Measurements from ENCODE around the gene ZNF160. TPM values are rescaled to one million over a fixed set of nuclear protein-coding genes. Genes with fewer than 3 reads are reported as not detected.

Gene ZNF160
- total and polyA plus RNA-seq, 8 donors = 6.4 to 21.4 (median 14.3) TPM

DNA sequence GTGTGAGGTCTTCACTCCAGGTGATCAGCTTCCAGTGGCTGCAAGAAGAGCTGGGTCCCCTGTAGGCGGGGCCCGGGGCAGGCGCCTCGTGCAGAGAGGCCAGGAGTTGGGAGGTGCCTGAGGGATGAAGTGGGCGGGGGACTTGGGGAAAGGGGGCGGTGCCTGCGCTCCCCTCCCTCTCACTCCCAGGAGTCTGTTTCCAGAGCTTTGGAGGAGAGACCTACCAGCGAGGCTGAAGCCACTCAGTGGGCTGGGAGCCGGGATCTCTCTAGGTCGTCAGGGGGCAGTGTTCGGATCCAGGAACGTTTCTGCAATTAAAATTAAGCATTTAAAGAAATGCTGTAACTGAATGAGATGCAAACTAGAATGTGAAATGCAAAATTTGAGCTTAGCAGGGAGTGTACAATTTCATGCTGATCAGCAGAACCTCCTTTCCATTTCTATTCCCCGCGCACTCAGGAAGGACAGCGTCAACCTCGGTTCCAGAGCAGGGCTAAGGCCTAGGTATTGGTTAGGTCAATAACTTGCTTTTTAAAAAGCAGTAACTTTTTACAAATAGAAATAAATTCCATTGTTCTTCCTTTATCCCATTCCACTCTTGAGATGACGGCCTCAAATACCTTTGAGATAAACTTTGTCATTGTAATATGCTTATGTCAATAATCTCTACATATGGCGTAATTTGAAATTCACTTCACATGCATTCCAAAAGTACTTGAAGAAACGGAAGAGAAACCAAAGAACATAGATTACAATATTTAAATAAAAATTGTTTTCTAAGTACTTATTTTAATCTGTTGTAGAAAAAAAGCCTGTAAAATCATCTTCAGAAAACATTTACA lies 11.6 kb downstream of the ZNF160 start:
- Histone ChIP-seq H3K4me1 (no peaks in the 10 kb centered on the region), H3K4me3 (no peak overlapping the region), H3K27ac (no peak overlapping the region), H3K9me3 (no peaks in the 10 kb centered on the region), H3K36me3 (peaks cover 0 to 19% (median 6%) of the 10 kb centered on the region in 3 donors), H3K27me3 (no peaks in the 10 kb centered on the region)
- no peak for FAIRE-seq
- no peak for DNase-seq
- no peak for ATAC-seq
- intact Hi-C loops (cut with DNase I) = no loop called here
- TF ChIP-seq, protein P1, sequence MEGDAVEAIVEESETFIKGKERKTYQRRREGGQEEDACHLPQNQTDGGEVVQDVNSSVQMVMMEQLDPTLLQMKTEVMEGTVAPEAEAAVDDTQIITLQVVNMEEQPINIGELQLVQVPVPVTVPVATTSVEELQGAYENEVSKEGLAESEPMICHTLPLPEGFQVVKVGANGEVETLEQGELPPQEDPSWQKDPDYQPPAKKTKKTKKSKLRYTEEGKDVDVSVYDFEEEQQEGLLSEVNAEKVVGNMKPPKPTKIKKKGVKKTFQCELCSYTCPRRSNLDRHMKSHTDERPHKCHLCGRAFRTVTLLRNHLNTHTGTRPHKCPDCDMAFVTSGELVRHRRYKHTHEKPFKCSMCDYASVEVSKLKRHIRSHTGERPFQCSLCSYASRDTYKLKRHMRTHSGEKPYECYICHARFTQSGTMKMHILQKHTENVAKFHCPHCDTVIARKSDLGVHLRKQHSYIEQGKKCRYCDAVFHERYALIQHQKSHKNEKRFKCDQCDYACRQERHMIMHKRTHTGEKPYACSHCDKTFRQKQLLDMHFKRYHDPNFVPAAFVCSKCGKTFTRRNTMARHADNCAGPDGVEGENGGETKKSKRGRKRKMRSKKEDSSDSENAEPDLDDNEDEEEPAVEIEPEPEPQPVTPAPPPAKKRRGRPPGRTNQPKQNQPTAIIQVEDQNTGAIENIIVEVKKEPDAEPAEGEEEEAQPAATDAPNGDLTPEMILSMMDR (IDR thresholded peaks at IDR 0.05) = no peak
- 93 to 95% methylated on average over 19 of the region's 19 CpGs for WGBS, 2 donors

DNA sequence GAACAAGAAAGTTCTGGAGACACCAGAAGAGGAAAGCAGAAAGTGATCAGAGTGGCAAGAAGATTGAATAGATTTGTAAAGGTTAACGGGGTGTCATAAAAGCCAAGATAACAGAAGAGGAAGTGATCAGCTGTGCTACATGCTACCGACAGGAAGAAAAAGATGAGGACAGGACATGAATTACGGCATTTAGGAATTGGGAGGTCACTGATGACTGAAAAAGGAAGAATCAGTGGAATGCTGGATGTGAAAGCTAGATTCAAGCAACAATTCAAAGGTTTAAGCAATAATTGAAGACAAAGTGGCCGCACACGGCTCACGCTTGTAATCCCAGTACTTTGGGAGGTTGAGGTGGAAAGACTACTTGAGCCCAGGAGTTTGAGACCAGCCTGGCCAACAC lies 15.1 kb downstream of the ZNF160 start:
- FAIRE-seq (no peak), ATAC-seq (no peak), DNase-seq (no peak)
- TF ChIP-seq, protein P1 (IDR thresholded peaks at IDR 0.05) = no peak
- Histone ChIP-seq H3K4me1 (no peaks in the 10 kb centered on the region), H3K9me3 (no peaks in the 10 kb centered on the region), H3K36me3 (peaks cover 0 to 32% (median 6%) of the 10 kb centered on the region in 3 donors), H3K27me3 (no peaks in the 10 kb centered on the region), H3K4me3 (no peak overlapping the region), H3K27ac (no peak overlapping the region)
- intact Hi-C loops (cut with DNase I) = no loop called here
- WGBS, 2 donors = 87 to 92% methylated on average over 6 of the region's 6 CpGs

- WGBS, 2 donors = 66 to 67% methylated on average over 5 of the region's 5 CpGs
- FAIRE-seq = no peak
- H3K4me3 ChIP-seq = no peak overlapping the region
- H3K9me3 ChIP-seq = no peaks in the 10 kb centered on the region
- H3K4me1 ChIP-seq = no peaks in the 10 kb centered on the region
- no peak for DNase-seq
- intact Hi-C loops (cut with DNase I) = no loop called here
- no peak for ATAC-seq
- H3K27me3 ChIP-seq = no peaks in the 10 kb centered on the region
- H3K27ac ChIP-seq = no peak overlapping the region
- H3K36me3 ChIP-seq = peaks cover 0 to 32% (median 6%) of the 10 kb centered on the region in 3 donors
- TF ChIP-seq, protein P1 (IDR thresholded peaks at IDR 0.05) = no peak
Measured at GRCh38 chr19:53086949-53087348, 16.3 kb downstream of the ZNF160 start.

DNA sequence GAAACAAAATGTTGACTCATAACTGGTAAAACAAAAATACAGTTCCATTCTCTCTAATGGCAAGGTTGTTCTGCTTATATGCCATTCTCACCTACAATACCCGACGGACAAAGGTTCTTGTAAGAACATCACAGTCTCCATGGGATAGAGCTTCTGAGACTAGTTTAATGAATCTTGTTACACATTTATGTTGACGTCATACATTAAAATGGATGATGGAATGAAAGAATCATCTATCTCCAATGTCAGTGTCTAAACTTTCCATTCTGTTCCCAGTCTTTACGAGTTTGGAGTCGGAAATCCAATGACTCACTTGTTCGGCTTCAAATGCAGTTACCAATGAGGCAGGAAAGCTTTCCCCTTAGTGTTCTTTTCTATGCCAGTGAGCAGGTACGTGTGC lies 17.7 kb downstream of the ZNF160 start:
- no peak overlapping the region for H3K4me3 ChIP-seq
- no peaks in the 10 kb centered on the region for H3K4me1 ChIP-seq
- no peaks in the 10 kb centered on the region for H3K27me3 ChIP-seq
- no peak for FAIRE-seq
- intact Hi-C loops (cut with DNase I) = no loop called here
- WGBS, 2 donors = 93 to 96% methylated on average over 7 of the region's 7 CpGs
- peaks cover 0 to 19% (median 2%) of the 10 kb centered on the region in 3 donors for H3K36me3 ChIP-seq
- ATAC-seq = no peak
- no peak overlapping the region for H3K27ac ChIP-seq
- DNase-seq = no peak
- H3K9me3 ChIP-seq = no peaks in the 10 kb centered on the region
- TF ChIP-seq, protein P1 (IDR thresholded peaks at IDR 0.05) = no peak

DNA sequence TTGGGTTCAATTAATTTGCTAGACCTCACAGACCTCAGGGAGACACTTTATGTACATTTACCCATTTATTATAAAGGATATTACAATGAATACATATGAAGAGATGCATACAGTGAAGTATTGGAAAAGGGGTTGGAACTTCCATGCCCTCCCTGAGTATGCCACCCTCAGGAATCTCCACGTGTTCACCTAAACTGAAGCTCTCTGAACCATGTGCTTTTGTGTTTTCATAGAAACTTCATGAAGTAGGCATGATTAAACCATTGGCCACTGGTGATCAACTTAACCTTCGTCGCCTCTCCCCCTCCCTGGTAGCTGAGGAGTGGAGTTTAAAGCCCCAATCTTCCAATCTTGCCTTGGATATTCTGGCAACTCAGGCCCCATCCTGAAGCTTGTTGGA lies 20.3 kb downstream of the ZNF160 start:
- Histone ChIP-seq H3K9me3 (no peaks in the 10 kb centered on the region), H3K27me3 (no peaks in the 10 kb centered on the region), H3K27ac (no peak overlapping the region), H3K4me1 (no peaks in the 10 kb centered on the region), H3K36me3 (peaks cover 0 to 13% (median 4%) of the 10 kb centered on the region in 3 donors), H3K4me3 (no peak overlapping the region)
- WGBS, 2 donors = 95 to 97% methylated on average over 3 of the region's 3 CpGs
- FAIRE-seq = no peak
- TF ChIP-seq, protein P1 (IDR thresholded peaks at IDR 0.05) = no peak
- ATAC-seq = no peak
- DNase-seq = no peak
- intact Hi-C loops (cut with DNase I) = no loop called here
